ENCODE measurements around the gene TOP2A.

TOP2A gene

DNA sequence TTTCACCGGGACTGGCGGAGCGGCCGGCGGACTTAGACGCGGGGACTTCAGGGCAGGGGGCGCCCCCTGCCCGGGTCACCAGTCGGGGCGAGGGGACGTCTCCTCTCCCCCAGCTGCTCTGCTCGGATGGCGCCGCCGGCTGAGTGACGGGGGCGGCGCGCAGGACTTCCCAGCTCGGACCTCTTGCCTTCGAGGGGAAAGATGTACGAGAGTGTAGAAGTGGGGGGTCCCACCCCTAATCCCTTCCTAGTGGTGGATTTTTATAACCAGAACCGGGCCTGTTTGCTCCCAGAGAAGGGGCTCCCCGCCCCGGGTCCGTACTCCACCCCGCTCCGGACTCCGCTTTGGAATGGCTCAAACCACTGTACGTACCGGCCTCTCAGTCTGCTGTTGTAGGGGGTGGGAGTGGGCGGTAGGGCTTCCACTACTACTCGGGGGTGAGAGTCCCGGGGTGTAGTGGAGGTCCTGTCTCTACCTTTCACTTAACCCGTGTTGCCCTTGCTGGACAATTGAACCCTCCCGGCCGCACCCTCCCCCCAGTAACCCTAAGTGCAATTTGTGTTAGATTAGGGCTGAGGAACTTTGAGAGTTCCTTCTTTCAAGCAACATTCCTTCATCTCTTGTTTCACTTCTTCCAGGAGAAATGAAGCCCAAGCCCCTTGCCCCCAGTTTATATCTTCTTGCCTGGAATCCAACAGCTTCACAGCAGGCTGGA is 75.0 kb downstream of the TOP2A start:
- DNase-seq, result no peak

DNA sequence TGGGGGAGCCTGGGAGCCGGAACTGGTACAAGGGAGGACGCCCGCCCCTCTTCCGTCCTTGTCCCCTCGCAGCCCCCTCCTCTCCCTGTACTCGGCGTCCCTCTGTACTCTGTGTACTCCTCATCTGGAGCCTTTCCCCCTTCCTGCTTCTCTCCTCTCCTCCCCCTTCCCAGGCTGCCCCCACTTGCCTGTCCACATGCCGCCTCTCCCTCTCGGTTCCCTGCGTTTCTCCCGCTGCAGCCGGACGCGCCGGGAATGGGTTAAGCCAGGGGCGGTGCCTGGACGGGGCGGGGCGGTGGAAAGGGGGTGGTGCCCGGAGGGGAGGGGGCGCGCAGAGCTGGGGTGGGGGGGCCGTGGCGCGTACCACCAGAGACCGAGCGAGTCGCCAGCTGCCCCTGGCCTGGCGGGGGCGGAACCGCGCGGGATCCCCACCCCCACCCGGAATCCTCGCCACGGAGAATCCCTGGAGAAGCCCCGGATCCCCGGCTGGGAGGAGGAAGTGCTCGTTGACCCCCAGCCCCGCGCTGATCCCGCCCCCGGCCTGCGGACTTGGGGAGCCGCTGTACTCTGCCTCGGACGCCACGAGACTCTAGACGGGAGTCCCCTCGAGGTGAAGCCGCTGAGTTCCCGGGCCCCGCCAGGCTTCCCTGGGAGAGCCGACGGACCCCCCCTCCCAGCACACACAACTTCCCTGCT is 75.7 kb downstream of the TOP2A start:
- peak; percentile 73 for DNase-seq

DNA sequence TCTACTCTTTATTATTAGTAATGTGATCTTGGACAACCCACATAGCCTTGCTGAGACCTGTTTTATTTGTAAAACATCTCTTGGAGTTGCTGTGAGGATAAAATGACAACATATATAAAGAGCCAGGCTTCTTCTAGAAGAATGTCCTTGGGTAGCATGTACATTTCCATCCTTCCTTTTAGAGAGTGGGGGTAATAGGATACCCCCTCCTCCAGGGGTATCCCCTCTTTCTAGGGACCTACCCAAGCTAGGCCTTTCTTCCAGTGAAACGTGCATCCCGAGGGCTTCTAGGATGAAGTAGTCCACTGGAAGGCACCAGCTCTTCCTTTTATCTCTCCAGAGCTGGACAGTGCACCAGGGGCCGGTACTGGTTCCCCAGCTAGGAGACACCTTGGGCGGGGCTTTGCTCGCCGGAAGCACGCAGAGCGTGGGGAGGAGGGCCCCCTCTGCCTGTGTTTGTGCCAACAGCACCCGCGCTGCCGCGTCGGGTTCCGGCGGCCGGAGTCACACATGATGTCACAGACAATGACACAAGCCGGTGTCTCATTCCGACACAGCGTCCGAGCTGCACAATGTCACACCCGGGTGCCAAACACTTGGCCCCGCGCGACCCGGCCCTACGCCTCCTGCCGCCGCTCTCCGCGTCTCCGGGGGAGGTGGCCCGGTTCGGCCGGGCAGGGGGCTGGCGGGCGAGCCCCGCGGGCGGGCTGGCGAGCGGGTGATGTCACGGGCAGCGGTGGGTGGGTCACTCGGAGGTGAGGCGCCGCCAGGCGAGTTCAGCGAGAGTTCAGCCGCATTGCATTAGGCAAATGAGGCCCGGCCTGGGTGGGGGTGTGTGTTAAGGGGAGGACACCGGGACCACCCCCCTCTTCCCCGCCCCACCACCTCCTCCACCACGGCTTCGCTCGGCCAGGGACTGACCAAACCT is 76.6 kb downstream of the TOP2A start:
- DNase-seq, result peak; percentile 73

DNA sequence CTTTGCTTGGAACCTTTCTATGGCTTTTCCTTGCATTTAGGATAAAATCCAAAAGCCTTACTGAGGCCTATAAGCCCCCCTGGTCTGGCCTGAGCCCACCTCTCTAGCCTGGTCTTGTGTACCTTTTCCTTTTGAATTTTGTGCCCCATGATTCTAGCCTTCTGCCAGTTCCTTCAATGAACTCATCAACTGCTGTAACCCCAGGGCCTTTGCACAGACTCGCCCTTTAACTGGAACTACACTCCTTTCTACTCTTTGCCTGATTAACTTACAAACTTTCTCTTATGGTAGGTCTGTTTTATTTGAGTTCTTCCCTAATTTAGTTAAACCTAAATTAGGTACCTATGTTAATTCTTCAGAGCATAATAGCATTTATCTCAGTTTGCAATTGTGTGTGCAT is 77.4 kb downstream of the TOP2A start:
- DNase-seq, result no peak

DNA sequence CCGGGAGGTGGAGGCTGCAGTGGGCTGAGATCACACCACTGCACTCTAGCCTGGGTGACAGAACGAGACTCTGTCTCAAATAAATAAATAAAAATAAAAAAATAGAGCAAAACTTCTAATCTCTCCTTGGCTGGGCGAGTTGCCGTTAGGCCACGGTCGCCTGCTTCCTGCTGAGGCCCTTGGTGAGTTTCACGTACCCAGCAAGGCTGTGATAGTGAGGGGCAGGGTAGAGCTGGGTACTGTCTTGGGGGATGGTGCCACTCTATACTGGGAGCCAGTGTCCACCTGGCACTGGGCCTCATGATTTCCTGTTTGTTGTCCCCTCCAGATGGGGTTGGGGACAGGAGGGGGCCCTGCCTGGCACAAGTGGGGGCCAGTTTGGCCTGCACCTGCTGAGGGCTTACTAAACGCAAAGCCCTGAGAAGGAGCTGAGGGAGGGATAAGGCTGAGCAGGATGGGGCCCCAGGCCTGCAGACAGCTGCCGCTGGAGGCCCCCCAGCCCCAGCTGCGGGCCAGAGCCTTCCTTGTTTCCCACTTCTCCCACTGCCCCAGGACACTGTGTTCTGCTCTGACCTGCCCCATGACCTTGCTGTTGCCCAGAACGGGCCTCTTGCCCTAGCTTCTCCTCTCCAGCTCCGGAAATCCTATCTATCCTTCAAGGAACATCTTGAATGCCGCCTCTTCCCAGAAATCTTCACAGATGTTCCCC is 78.6 kb downstream of the TOP2A start:
- DNase-seq, result no peak
